Umbilical cord (tissue), 1 donor: ENCODE results near the gene SMCO3. TPM values are rescaled to one million over a fixed set of nuclear protein-coding genes. Genes with fewer than 3 reads are reported as not detected.

Source experiments
- total RNA-seq: library from RNA; depleted of rRNA; stranded (reverse); fragments of >200 nt; gene quantifications from one replicate; pipeline ENCODE4 v1.2.3, GENCODE V29; 2014; ENCODE audit warnings: low replicate concordance; ENCODE audit not compliant: insufficient read depth

Gene SMCO3
- total RNA-seq, 1 donor from 2014 or later = 18.5 TPM

Other genes with a start within 250 kb of the SMCO3 start
- 10.1 TPM for gene PLBD1, start 246.3 kb downstream of the SMCO3 start, total RNA-seq
- gene GUCY2C, start 117.6 kb downstream of the SMCO3 start, total RNA-seq = 0.72 TPM
- gene WBP11, start 10.7 kb downstream of the SMCO3 start, total RNA-seq = 18.5 TPM
- 3.6 TPM for gene C12orf60, start 10.5 kb downstream of the SMCO3 start, total RNA-seq
- 46.9 TPM for gene ART4, start 29.3 kb upstream of the SMCO3 start, total RNA-seq
- 434 TPM for gene MGP, start 71.7 kb upstream of the SMCO3 start, total RNA-seq
- 0.24 TPM for gene ERP27, start 124.4 kb upstream of the SMCO3 start, total RNA-seq
- gene ARHGDIB, start 147.4 kb upstream of the SMCO3 start, total RNA-seq = 60.2 TPM
- gene PDE6H, start 158.9 kb upstream of the SMCO3 start, total RNA-seq = not detected